SK-N-MC (cell line): ENCODE measurements around the gene NEMP2.
A peak's percentile ranks its signal among the peaks of the same experiment; 100 is the strongest.

ENCODE experiments used
- DNase-seq: peaks from one replicate; pipeline ENCODE4 v3.0.0-alpha.2; 2011; ENCODE audit warnings: low read depth, low spot score
- H3K27ac ChIP-seq: fragments of 200-600 bp; sonication (generic); 2 replicates; pipeline ENCODE4 v1.5.1; 2016; ENCODE audit warnings: mixed run types
- H3K36me3 ChIP-seq: fragments of 200-600 bp; sonication (generic); 2 replicates; pipeline ENCODE4 v1.6.1; 2017; ENCODE audit warnings: antibody characterized with exemption, low read length, mixed read lengths; ENCODE audit not compliant: insufficient read depth
- H3K4me3 ChIP-seq: fragments of 200-600 bp; sonication (generic); 2 replicates; pipeline ENCODE4 v1.5.1; 2016
- H3K9ac ChIP-seq: fragments of 200-600 bp; sonication (generic); 2 replicates; pipeline ENCODE4 v1.8.0; 2017; ENCODE audit warnings: mixed run types, mixed read lengths; ENCODE audit not compliant: insufficient read length
- H3K9me3 ChIP-seq: fragments of 200-600 bp; sonication (generic); 2 replicates; pipeline ENCODE4 v1.6.1; 2017; ENCODE audit warnings: low read depth, mild to moderate bottlenecking, antibody characterized with exemption, low read length, moderate library complexity, mixed read lengths
- EZH2 ChIP-seq: fragments of 200-600 bp; sonication (generic); IDR thresholded peaks from one replicate; pipeline ENCODE4 v1.6.1; 2017; ENCODE audit warnings: antibody characterized with exemption
- FOXP2 ChIP-seq: optimal IDR thresholded peaks from 2 replicates; pipeline ENCODE3; 2011; ENCODE audit warnings: mild to moderate bottlenecking, moderate library complexity; ENCODE audit not compliant: insufficient read depth; ENCODE audit errors: extremely low read length, control extremely low read depth
- POLR2AphosphoS5 ChIP-seq: IDR thresholded peaks from 2 replicates; pipeline ENCODE4 v1.6.1; 2012; ENCODE audit warnings: mild to moderate bottlenecking, low read depth, low read length, borderline replicate concordance

Gene NEMP2

DNA sequence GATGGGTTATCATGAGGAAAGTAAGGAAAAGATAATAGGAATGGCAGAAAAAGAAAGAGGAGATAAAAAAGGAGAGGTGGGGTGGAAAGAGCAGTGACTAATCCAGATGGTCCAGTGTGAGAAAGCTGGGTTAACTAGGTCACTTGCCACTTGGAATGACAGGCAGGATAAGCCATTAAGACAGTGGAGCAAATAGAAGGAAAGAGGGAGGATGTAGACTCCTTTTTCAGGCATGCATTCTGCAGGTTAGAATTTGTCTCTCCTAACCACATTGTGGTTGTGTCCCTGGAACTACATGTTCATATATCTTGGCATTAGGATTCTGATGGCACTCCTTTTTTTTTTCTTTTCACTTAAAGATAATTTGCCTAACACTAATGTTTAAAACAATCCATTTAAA lies 13.4 kb upstream of the NEMP2 start:
- Histone ChIP-seq H3K4me3 (no peak overlapping the region), H3K9me3 (no peaks in the 10 kb centered on the region), H3K9ac (no peak overlapping the region), H3K36me3 (no peaks in the 10 kb centered on the region), H3K27ac (no peak overlapping the region)
- no peak for TF ChIP-seq FOXP2
- TF ChIP-seq POLR2AphosphoS5: no peak
- no peak for TF ChIP-seq EZH2
- no peak for DNase-seq

GRCh38 chr2:190546734-190547133 lies 12.2 kb upstream of the NEMP2 start:
- TF ChIP-seq EZH2 (no peak), FOXP2 (no peak), POLR2AphosphoS5 (no peak)
- Histone ChIP-seq H3K27ac (no peak overlapping the region), H3K36me3 (no peaks in the 10 kb centered on the region), H3K9me3 (no peaks in the 10 kb centered on the region), H3K9ac (no peak overlapping the region), H3K4me3 (no peak overlapping the region)
- no peak for DNase-seq

GRCh38 chr2:190545555-190546385 lies 11.2 kb upstream of the NEMP2 start:
- H3K9me3 ChIP-seq: no peaks in the 10 kb centered on the region
- TF ChIP-seq FOXP2 (no peak), EZH2 (no peak)
- H3K4me3 ChIP-seq: peak overlapping the region; percentile 25; the same call in 1 of the 2 replicates
- peak overlapping the region; percentile 73; the same call in 1 of the 2 replicates for H3K27ac ChIP-seq
- DNase-seq: no peak
- H3K36me3 ChIP-seq: no peaks in the 10 kb centered on the region
- H3K9ac ChIP-seq: peak overlapping the region; percentile 46

DNA sequence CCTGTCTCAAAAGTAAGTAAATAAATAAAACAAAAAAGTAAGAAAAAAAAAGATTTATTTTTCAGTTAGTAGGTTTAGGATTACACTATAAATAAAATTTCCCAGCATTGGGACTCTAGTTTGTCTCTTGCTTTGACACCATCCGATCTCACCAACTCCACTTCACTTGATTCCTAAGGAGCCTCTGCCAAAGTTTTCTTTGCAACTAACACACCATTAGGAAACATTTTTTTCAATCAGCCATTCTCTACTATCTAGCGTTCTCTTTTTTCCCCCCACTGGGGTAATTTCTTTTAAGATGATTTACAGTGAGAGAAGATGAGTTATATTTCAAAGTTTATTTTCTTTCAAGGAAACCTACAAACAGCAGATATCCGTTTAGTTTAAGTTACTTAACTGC lies 10.6 kb upstream of the NEMP2 start:
- no peak for TF ChIP-seq POLR2AphosphoS5
- no peak for TF ChIP-seq FOXP2
- no peak for TF ChIP-seq EZH2
- Histone ChIP-seq H3K9me3 (no peaks in the 10 kb centered on the region), H3K4me3 (peak overlapping the region; percentile 25; the same call in 1 of the 2 replicates), H3K36me3 (no peaks in the 10 kb centered on the region), H3K9ac (peak overlapping the region; percentile 46), H3K27ac (peak overlapping the region; percentile 73; the same call in 1 of the 2 replicates)
- no peak for DNase-seq

DNA sequence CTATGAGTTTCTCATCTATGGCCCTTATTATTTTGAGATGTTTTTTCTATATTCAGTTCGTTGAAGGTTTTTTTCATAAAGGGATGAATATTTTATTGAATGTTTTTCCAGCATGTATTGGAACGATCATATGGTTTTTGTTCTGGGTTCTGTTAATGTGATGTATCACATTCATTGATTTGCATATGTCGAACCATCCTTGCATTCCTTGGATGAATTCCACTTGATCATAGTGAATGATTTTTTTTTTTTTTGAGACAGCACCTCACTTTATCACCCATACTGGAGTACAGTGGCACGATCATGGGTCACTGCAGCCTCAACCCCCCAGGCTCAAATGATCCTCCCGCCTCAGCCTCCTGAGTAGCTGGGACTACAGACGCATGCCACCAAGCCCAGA lies 5.5 kb upstream of the NEMP2 start:
- DNase-seq: no peak
- H3K4me3 ChIP-seq: no peak overlapping the region
- peaks cover 5% of the 10 kb centered on the region; the same call in 1 of the 2 replicates for H3K36me3 ChIP-seq
- no peak for TF ChIP-seq EZH2
- TF ChIP-seq POLR2AphosphoS5: no peak
- no peak for TF ChIP-seq FOXP2
- no peak overlapping the region for H3K27ac ChIP-seq
- H3K9me3 ChIP-seq: peaks cover 6% of the 10 kb centered on the region; the same call in 1 of the 2 replicates
- H3K9ac ChIP-seq: no peak overlapping the region

- no peak overlapping the region for H3K4me3 ChIP-seq
- TF ChIP-seq EZH2 (no peak), POLR2AphosphoS5 (no peak), FOXP2 (no peak)
- peaks cover 5% of the 10 kb centered on the region; the same call in 1 of the 2 replicates for H3K36me3 ChIP-seq
- no peak for DNase-seq
- H3K9ac ChIP-seq: no peak overlapping the region
- peaks cover 6% of the 10 kb centered on the region; the same call in 1 of the 2 replicates for H3K9me3 ChIP-seq
- H3K27ac ChIP-seq: no peak overlapping the region
Measured at GRCh38 chr2:190538201-190538600, 3.7 kb upstream of the NEMP2 start.

GRCh38 chr2:190537765-190538164 lies 3.2 kb upstream of the NEMP2 start:
- peak; percentile 37 for DNase-seq
- Histone ChIP-seq H3K4me3 (no peak overlapping the region), H3K9ac (no peak overlapping the region), H3K36me3 (peaks cover 5% of the 10 kb centered on the region; the same call in 1 of the 2 replicates), H3K27ac (no peak overlapping the region), H3K9me3 (peaks cover 6% of the 10 kb centered on the region; the same call in 1 of the 2 replicates)
- no peak for TF ChIP-seq POLR2AphosphoS5
- TF ChIP-seq FOXP2: no peak
- no peak for TF ChIP-seq EZH2

DNA sequence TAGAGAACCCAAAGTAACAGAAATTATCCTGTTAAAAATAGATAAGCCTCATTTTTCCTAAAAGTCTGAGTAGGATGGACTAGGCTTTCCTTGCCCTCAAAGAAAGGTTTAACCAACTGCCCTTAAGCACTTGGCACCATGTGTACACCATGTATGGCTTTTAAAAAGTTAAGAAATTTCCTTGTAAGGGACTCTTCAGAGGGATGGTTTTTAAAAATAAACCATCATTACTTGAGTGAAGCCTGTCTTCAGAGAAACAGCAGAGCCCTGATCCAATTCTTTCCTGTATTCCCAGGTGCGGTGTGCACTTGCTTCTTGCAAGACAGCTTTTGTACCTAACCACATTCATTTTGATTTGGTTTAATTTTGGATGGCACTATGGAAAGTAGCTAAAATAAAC lies 1.1 kb upstream of the NEMP2 start:
- Histone ChIP-seq H3K9me3 (peaks cover 6% of the 10 kb centered on the region; the same call in 1 of the 2 replicates), H3K36me3 (peaks cover 5% of the 10 kb centered on the region; the same call in 1 of the 2 replicates), H3K27ac (no peak overlapping the region), H3K4me3 (peak overlapping the region; percentile 87), H3K9ac (peak overlapping the region; percentile 90)
- TF ChIP-seq POLR2AphosphoS5 (no peak), FOXP2 (no peak), EZH2 (no peak)
- DNase-seq: no peak
